C4-2B (cell line): ENCODE measurements around the gene OR10V1.

ENCODE experiments used
- ZFX ChIP-seq: fragments of 450-650 bp; IDR thresholded peaks from 2 replicates; pipeline ENCODE4 v1.6.1; 2017
- TF ChIP-seq, protein P1 (sequence below): fragments of 450-650 bp; conservative IDR thresholded peaks from 2 replicates; pipeline ENCODE4 v1.5.1; 2017; ENCODE audit warnings: mild to moderate bottlenecking

DNA sequence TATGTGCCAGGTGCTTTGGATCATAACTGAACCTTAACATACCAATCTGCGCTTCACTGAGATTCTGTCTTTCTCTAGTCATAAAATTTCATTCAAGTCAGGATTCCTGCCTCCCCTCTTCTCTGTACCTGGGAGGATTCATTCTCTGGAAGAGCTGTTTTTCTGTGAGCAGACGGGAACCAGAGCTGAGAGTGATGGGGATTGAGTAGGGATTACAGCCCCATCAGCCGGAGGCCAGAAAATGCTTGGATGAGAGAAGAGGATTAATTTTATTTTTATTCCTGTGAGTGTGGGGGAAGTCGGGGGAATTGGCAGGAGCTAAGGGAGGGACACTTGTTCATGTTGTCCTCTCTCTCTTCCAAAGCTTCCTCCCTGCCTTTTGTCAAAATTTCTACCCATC lies 46.3 kb upstream of the OR10V1 start:
- TF ChIP-seq, protein P1, sequence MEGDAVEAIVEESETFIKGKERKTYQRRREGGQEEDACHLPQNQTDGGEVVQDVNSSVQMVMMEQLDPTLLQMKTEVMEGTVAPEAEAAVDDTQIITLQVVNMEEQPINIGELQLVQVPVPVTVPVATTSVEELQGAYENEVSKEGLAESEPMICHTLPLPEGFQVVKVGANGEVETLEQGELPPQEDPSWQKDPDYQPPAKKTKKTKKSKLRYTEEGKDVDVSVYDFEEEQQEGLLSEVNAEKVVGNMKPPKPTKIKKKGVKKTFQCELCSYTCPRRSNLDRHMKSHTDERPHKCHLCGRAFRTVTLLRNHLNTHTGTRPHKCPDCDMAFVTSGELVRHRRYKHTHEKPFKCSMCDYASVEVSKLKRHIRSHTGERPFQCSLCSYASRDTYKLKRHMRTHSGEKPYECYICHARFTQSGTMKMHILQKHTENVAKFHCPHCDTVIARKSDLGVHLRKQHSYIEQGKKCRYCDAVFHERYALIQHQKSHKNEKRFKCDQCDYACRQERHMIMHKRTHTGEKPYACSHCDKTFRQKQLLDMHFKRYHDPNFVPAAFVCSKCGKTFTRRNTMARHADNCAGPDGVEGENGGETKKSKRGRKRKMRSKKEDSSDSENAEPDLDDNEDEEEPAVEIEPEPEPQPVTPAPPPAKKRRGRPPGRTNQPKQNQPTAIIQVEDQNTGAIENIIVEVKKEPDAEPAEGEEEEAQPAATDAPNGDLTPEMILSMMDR, result no peak
- no peak for TF ChIP-seq ZFX
